Measurements from ENCODE around the gene EFEMP1.

DNA sequence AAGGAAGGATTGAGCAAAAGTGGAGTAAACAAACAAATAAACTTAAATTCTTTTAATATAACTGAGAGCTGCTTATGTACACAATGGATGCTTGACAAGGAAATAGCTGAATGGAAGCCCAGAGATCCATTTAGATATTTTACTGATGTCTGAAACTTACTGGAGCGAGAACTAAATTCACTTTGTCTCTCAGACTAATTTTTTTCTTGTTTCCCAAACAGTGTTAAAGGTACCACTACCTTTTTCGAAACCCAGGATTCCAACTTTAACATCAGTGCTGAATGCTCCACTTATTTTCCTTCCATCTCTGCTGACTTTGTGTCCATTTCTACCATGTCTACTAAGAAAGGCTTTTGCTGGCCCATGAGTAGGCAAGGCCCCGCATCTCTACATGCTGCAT lies 4.0 kb downstream of the EFEMP1 start:
- TF ChIP-seq POLR2A (IDR thresholded peaks at IDR 0.05; ENCODE audit: low read length): no peak
- no peak for TF ChIP-seq GATA1 (IDR thresholded peaks at IDR 0.05; ENCODE audit: low read depth, low read length)

Measured in erythroblast (primary cell).